GM23338 (cell line): Measurements from ENCODE around the gene WSCD2. TPM values are rescaled to one million over a fixed set of nuclear protein-coding genes. Genes with fewer than 3 reads are reported as not detected.

Source experiments
- ATAC-seq: fragments of 200-7000 bp; cut with Tn5 transposase; 3 replicates; pipeline ENCODE4 v1.9.1; 2020
- DNase-seq: peaks from one replicate; pipeline ENCODE4 v3.0.0-alpha.2; 2015; ENCODE audit warnings: low spot score
- H2AFZ ChIP-seq: fragments of 200-600 bp; sonication (generic); 2 replicates; pipeline ENCODE4 v1.8.0; 2016; ENCODE audit warnings: antibody characterized with exemption, mild to moderate bottlenecking, moderate library complexity
- H3F3A ChIP-seq: fragments of 200-600 bp; sonication (generic); replicated peaks from 2 replicates; pipeline ENCODE4 v1.8.0; 2017; ENCODE audit warnings: antibody characterized with exemption, mixed run types, low read depth
- H3K27ac ChIP-seq: fragments of 200-600 bp; sonication (generic); 2 replicates; pipeline ENCODE4 v1.6.1; 2016; ENCODE audit warnings: low read depth
- H3K27me3 ChIP-seq: fragments of 200-600 bp; sonication (generic); 2 replicates; pipeline ENCODE4 v1.8.0; 2016; ENCODE audit warnings: mild to moderate bottlenecking, mixed run types, moderate library complexity; ENCODE audit not compliant: insufficient read depth
- H3K36me3 ChIP-seq: fragments of 200-600 bp; sonication (generic); 2 replicates; pipeline ENCODE4 v1.8.0; 2016; ENCODE audit warnings: mild to moderate bottlenecking; ENCODE audit not compliant: insufficient read depth
- H3K4me1 ChIP-seq: fragments of 200-600 bp; sonication (generic); 2 replicates; pipeline ENCODE4 v1.8.0; 2016; ENCODE audit warnings: mild to moderate bottlenecking, moderate library complexity; ENCODE audit not compliant: insufficient read depth
- H3K4me2 ChIP-seq: fragments of 200-600 bp; sonication (generic); 2 replicates; pipeline ENCODE4 v1.7.1; 2017; ENCODE audit warnings: mixed run types
- H3K4me3 ChIP-seq: fragments of 200-600 bp; sonication (generic); 2 replicates; pipeline ENCODE4 v1.6.1; 2016; ENCODE audit warnings: mixed run types
- H3K79me2 ChIP-seq: fragments of 200-600 bp; sonication (generic); replicated peaks from 2 replicates; pipeline ENCODE4 v1.8.0; 2017; ENCODE audit warnings: mild to moderate bottlenecking; ENCODE audit not compliant: insufficient read depth
- H3K9me2 ChIP-seq: fragments of 200-600 bp; sonication (generic); 2 replicates; pipeline ENCODE4 v1.8.0; 2017; ENCODE audit not compliant: insufficient read depth
- H4K20me1 ChIP-seq: fragments of 200-600 bp; sonication (generic); replicated peaks from 2 replicates; pipeline ENCODE4 v1.8.0; 2017; ENCODE audit warnings: mild to moderate bottlenecking; ENCODE audit not compliant: insufficient read depth
- H3K27ac Mint-ChIP-seq: 2 replicates; pipeline ENCODE4 v1.8.0; 2020; ENCODE audit warnings: inconsistent platforms, mild to moderate bottlenecking, moderate library complexity, mixed read lengths
- H3K27me3 Mint-ChIP-seq: 3 replicates; pipeline ENCODE4 v1.8.0; 2022; ENCODE audit warnings: low read depth, mild to moderate bottlenecking, moderate library complexity, mixed read lengths, inconsistent platforms; ENCODE audit not compliant: insufficient read depth, poor library complexity
- H3K36me3 Mint-ChIP-seq: 3 replicates; pipeline ENCODE4 v1.8.0; 2021; ENCODE audit warnings: low read depth, mild to moderate bottlenecking, inconsistent platforms, moderate library complexity, mixed read lengths
- H3K4me1 Mint-ChIP-seq: 3 replicates; pipeline ENCODE4 v1.8.0; 2020; ENCODE audit warnings: mild to moderate bottlenecking, inconsistent platforms, mixed read lengths
- H3K4me3 Mint-ChIP-seq: 3 replicates; pipeline ENCODE4 v1.8.0; 2021; ENCODE audit warnings: moderate library complexity, mild to moderate bottlenecking, inconsistent platforms, mixed read lengths
- H3K9me3 Mint-ChIP-seq: 3 replicates; pipeline ENCODE4 v1.8.0; 2020; ENCODE audit warnings: moderate library complexity, mild to moderate bottlenecking, inconsistent platforms, mixed read lengths
- CREB1 ChIP-seq: fragments of 250-450 bp; sonication (Bioruptor Pico); IDR thresholded peaks from 2 replicates; pipeline ENCODE4 v1.5.0; 2020; ENCODE audit warnings: low read depth, mild to moderate bottlenecking, moderate library complexity
- EZH2 ChIP-seq: fragments of 200-600 bp; sonication (generic); IDR thresholded peaks from one replicate; pipeline ENCODE4 v1.8.0; 2017; ENCODE audit warnings: antibody characterized with exemption, mild to moderate bottlenecking, low read depth; ENCODE audit not compliant: unreplicated experiment
- JUNB ChIP-seq: IDR thresholded peaks from one replicate; pipeline ENCODE4 v1.6.1; 2016; ENCODE audit warnings: antibody characterized with exemption; ENCODE audit not compliant: unreplicated experiment
- NANOG ChIP-seq: IDR thresholded peaks from 2 replicates; pipeline ENCODE4 v1.6.1; 2016; ENCODE audit warnings: antibody characterized with exemption, borderline replicate concordance
- POLR2AphosphoS5 ChIP-seq: IDR thresholded peaks from 2 replicates; pipeline ENCODE4 v1.6.1; 2016; ENCODE audit warnings: antibody characterized with exemption, low read depth
- STAT1 ChIP-seq: IDR thresholded peaks from one replicate; pipeline ENCODE4 v1.6.1; 2016; ENCODE audit warnings: antibody characterized with exemption; ENCODE audit not compliant: unreplicated experiment
- ZNF331 ChIP-seq: fragments of 250-450 bp; sonication (Bioruptor Pico); IDR thresholded peaks from 2 replicates; pipeline ENCODE4 v1.5.0; 2020; ENCODE audit warnings: low read depth, mild to moderate bottlenecking, moderate library complexity
- polyA plus RNA-seq: library from polyadenylated mRNA; unstranded; fragments of >200 nt; fragmentation: Nextera tagmentation; extraction: Ambion mirVana; gene quantifications from 2 replicates; pipeline ENCODE4 v1.2.1, GENCODE V29; 2016
- total RNA-seq: library from RNA; depleted of rRNA; stranded (reverse); fragments of >200 nt; shearing (Covaris generic); gene quantifications from 2 replicates; pipeline ENCODE4 v1.2.3, GENCODE V29; 2014
- TF ChIP-seq, protein P1 (sequence below): IDR thresholded peaks from one replicate; pipeline ENCODE4 v1.6.1; 2018; ENCODE audit warnings: antibody characterized with exemption; ENCODE audit not compliant: unreplicated experiment
- TF ChIP-seq, protein P2 (sequence below): IDR thresholded peaks from 2 replicates; pipeline ENCODE4 v1.6.1; 2016; ENCODE audit warnings: antibody characterized with exemption
- TF ChIP-seq, protein P3 (sequence below), 2 experiments: fragments of 200-600 bp in 1 of 2; sonication (generic) in 1 of 2; conservative IDR thresholded peaks; 2 replicates each; pipeline versions ENCODE4 v1.5.1 to v1.6.1; 2016 to 2017; ENCODE audit warnings: antibody characterized with exemption in 2 of 2, low read depth in 2 of 2, mild to moderate bottlenecking in 2 of 2, moderate library complexity in 1 of 2

Gene WSCD2
- total and polyA plus RNA-seq, 2 experiments from 2014 or later: 0.66 to 3.1 TPM

DNA sequence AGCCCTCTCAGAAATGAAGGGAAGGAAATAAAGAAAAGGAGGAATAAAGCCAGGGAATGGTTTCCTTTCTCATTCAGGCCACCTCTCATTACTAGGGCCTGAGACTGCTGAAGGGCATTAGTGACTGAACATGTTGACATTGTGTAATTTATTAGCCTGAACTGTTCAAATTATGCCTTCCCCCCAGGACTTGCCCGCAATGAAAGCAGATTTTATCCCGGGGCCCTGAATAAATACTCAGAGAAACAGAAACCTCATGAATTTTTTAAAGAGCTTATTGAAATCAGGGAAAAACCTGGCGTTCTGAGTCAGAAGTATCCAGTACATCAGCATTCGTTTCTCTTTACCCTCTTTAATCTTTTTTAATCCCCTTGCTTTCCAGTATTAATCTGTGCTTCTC is 35.9 kb upstream of the WSCD2 start:
- ATAC-seq: no peak
- no peaks in the 10 kb centered on the region for H3K36me3 Mint-ChIP-seq
- peaks cover 5% of the 10 kb centered on the region for H3K9me3 Mint-ChIP-seq
- H3K4me3 Mint-ChIP-seq: no peak overlapping the region
- peaks cover 9% of the 10 kb centered on the region for H3K4me1 Mint-ChIP-seq
- H3F3A ChIP-seq: no peaks in the 10 kb centered on the region
- H3K27ac Mint-ChIP-seq: no peak overlapping the region
- H3K27me3 ChIP-seq: no peaks in the 10 kb centered on the region
- H3K4me1 ChIP-seq: no peaks in the 10 kb centered on the region; the same call in 1 of the 2 replicates
- no peak overlapping the region for H3K4me2 ChIP-seq
- H3K27me3 Mint-ChIP-seq: peaks cover 4% of the 10 kb centered on the region
- H2AFZ ChIP-seq: no peak overlapping the region
- TF ChIP-seq JUNB (no peak), STAT1 (no peak), CREB1 (CRISPR knock-in tag) (no peak), POLR2AphosphoS5 (no peak), NANOG (no peak), ZNF331 (no peak), EZH2 (no peak)
- TF ChIP-seq, protein P1, sequence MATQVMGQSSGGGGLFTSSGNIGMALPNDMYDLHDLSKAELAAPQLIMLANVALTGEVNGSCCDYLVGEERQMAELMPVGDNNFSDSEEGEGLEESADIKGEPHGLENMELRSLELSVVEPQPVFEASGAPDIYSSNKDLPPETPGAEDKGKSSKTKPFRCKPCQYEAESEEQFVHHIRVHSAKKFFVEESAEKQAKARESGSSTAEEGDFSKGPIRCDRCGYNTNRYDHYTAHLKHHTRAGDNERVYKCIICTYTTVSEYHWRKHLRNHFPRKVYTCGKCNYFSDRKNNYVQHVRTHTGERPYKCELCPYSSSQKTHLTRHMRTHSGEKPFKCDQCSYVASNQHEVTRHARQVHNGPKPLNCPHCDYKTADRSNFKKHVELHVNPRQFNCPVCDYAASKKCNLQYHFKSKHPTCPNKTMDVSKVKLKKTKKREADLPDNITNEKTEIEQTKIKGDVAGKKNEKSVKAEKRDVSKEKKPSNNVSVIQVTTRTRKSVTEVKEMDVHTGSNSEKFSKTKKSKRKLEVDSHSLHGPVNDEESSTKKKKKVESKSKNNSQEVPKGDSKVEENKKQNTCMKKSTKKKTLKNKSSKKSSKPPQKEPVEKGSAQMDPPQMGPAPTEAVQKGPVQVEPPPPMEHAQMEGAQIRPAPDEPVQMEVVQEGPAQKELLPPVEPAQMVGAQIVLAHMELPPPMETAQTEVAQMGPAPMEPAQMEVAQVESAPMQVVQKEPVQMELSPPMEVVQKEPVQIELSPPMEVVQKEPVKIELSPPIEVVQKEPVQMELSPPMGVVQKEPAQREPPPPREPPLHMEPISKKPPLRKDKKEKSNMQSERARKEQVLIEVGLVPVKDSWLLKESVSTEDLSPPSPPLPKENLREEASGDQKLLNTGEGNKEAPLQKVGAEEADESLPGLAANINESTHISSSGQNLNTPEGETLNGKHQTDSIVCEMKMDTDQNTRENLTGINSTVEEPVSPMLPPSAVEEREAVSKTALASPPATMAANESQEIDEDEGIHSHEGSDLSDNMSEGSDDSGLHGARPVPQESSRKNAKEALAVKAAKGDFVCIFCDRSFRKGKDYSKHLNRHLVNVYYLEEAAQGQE: no peak
- TF ChIP-seq, protein P2, sequence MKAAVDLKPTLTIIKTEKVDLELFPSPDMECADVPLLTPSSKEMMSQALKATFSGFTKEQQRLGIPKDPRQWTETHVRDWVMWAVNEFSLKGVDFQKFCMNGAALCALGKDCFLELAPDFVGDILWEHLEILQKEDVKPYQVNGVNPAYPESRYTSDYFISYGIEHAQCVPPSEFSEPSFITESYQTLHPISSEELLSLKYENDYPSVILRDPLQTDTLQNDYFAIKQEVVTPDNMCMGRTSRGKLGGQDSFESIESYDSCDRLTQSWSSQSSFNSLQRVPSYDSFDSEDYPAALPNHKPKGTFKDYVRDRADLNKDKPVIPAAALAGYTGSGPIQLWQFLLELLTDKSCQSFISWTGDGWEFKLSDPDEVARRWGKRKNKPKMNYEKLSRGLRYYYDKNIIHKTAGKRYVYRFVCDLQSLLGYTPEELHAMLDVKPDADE: no peak
- TF ChIP-seq, protein P3, sequence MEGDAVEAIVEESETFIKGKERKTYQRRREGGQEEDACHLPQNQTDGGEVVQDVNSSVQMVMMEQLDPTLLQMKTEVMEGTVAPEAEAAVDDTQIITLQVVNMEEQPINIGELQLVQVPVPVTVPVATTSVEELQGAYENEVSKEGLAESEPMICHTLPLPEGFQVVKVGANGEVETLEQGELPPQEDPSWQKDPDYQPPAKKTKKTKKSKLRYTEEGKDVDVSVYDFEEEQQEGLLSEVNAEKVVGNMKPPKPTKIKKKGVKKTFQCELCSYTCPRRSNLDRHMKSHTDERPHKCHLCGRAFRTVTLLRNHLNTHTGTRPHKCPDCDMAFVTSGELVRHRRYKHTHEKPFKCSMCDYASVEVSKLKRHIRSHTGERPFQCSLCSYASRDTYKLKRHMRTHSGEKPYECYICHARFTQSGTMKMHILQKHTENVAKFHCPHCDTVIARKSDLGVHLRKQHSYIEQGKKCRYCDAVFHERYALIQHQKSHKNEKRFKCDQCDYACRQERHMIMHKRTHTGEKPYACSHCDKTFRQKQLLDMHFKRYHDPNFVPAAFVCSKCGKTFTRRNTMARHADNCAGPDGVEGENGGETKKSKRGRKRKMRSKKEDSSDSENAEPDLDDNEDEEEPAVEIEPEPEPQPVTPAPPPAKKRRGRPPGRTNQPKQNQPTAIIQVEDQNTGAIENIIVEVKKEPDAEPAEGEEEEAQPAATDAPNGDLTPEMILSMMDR (conservative IDR thresholded peaks at IDR 0.05; ENCODE audit: low read depth in 2 of 2): no peak
- no peaks in the 10 kb centered on the region for H4K20me1 ChIP-seq
- H3K9me2 ChIP-seq: peaks cover 6% of the 10 kb centered on the region; the same call in 1 of the 2 replicates
- no peak overlapping the region for H3K4me3 ChIP-seq
- DNase-seq: no peak
- no peaks in the 10 kb centered on the region for H3K36me3 ChIP-seq
- H3K79me2 ChIP-seq: no peaks in the 10 kb centered on the region
- no peak overlapping the region for H3K27ac ChIP-seq
